Dedifferentiated amniotic fluid mesenchymal stem cell (primary cell): Measurements from ENCODE around the gene GALNT9.
"Not testable (repeated sequence)": the region's sequence is repeated elsewhere in the genome, so short reads cannot be mapped to it uniquely, and the experiment has no call there.

Experiments used
- DNase-seq: peaks from one replicate; pipeline ENCODE4 v3.0.0-alpha.2; 2016; ENCODE audit errors: extremely low spot score

GALNT9 gene

GRCh38 chr12:132235116-132235820, 94.1 kb downstream of the GALNT9 start:
- no peak for DNase-seq

- no peak for DNase-seq
Observed at GRCh38 chr12:132230381-132230780, 99.0 kb downstream of the GALNT9 start.

- DNase-seq = no peak
Observed at GRCh38 chr12:132229926-132230325, 99.5 kb downstream of the GALNT9 start.

- no peak for DNase-seq
Observed at GRCh38 chr12:132229193-132229760, 100.1 kb downstream of the GALNT9 start.

GRCh38 chr12:132228476-132229192, 100.8 kb downstream of the GALNT9 start:
- no peak for DNase-seq

GRCh38 chr12:132227782-132228475, 101.5 kb downstream of the GALNT9 start:
- DNase-seq = no peak

- no peak for DNase-seq
Observed at GRCh38 chr12:132227118-132227517, 102.3 kb downstream of the GALNT9 start.

GRCh38 chr12:132226604-132227003, 102.8 kb downstream of the GALNT9 start:
- no peak for DNase-seq

GRCh38 chr12:132225214-132225613, 104.2 kb downstream of the GALNT9 start:
- no peak for DNase-seq

GRCh38 chr12:132224484-132224883, 104.9 kb downstream of the GALNT9 start:
- no peak for DNase-seq

GRCh38 chr12:132222808-132223173, 106.6 kb downstream of the GALNT9 start:
- DNase-seq = no peak

- no peak for DNase-seq
Observed at GRCh38 chr12:132222096-132222807, 107.1 kb downstream of the GALNT9 start.

GRCh38 chr12:132219761-132220160, 109.6 kb downstream of the GALNT9 start:
- DNase-seq = not testable (repeated sequence)

- DNase-seq = no peak
Observed at GRCh38 chr12:132219323-132219722, 110.1 kb downstream of the GALNT9 start.

- DNase-seq = no peak
Observed at GRCh38 chr12:132218915-132219314, 110.5 kb downstream of the GALNT9 start.

GRCh38 chr12:132218527-132218875, 110.9 kb downstream of the GALNT9 start:
- DNase-seq = no peak

- DNase-seq = no peak
Observed at GRCh38 chr12:132217800-132218526, 111.4 kb downstream of the GALNT9 start.

- no peak for DNase-seq
Observed at GRCh38 chr12:132217371-132217770, 112.0 kb downstream of the GALNT9 start.

- DNase-seq = no peak
Observed at GRCh38 chr12:132216354-132216987, 112.9 kb downstream of the GALNT9 start.

- no peak for DNase-seq
Observed at GRCh38 chr12:132215299-132215989, 113.9 kb downstream of the GALNT9 start.
